ENCODE data around the gene USP28. TPM values are rescaled to one million over a fixed set of nuclear protein-coding genes. Genes with fewer than 3 reads are reported as not detected.
"Not testable (repeated sequence)": the region's sequence is repeated elsewhere in the genome, so short reads cannot be mapped to it uniquely, and the experiment has no call there.

USP28 gene
- total RNA-seq, 1 donor from 2014 or later = 44.1 TPM

DNA sequence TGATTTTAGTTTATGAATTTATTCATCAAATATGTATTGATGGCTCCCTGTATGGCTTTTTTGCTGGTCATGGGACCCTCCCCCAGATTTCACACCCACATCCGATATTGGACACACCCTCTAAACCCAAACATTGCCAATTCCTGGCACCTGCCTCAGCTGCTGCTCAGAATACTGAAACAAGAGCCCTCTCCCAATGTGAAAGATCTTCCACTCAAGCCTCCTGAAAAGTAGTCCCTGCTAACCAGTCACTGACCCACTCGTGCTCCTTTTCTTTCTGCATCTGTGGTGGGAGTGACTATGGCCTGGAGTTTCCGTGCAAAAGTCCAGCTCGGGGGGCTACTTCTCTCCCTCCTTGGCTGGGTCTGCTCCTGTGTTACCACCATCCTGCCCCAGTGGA is 95.9 kb downstream of the USP28 start, which contains the start of gene CLDN25:
TSS of gene CLDN25 (plus strand) at position 301 of the 400 bp plus-strand sequence. CDS start at position 301, 0 bp downstream.
- intact Hi-C loops (cut with micrococcal nuclease) = loop anchor here (10.0 kb wide), 1 partner anchor 1495 kb away; no protein-coding TSS in a partner anchor

- intact Hi-C loops (cut with micrococcal nuclease) = loop anchor here (10.0 kb wide), 1 partner anchor 1494 kb away; no protein-coding TSS in a partner anchor
Measured at GRCh38 chr11:113778111-113778910, 97.1 kb downstream of the USP28 start.

DNA sequence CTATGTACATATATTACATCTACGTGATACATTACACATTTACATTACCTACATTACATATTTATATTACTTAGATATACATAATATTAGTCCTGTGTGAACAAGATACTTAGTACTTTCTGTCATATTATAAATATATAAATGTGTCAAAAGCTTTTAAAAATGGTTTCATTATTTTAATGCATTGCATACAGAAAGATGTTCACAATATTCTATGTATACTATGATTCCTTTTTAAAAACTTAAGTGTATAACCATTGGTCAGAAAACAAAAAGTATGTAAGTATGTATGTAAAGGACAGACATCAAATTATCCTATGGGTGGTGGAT is 101.2 kb downstream of the USP28 start:
- intact Hi-C loops (cut with micrococcal nuclease) = loop anchor here (2.0 to 10.0 kb wide), 2 partner anchors 469 to 1489 kb away; no protein-coding TSS in a partner anchor

GRCh38 chr11:113773416-113774173 is 101.8 kb downstream of the USP28 start, which contains the start of gene ZW10:
Gene ZW10 (minus strand): TSS chr11:113773692. CDS start chr11:113773666, 26 bp downstream.
- intact Hi-C loops (cut with micrococcal nuclease) = loop anchor here (1.0 to 10.0 kb wide), 6 partner anchors 101 to 1489 kb away; partner anchors contain the start of genes C11orf71, RBM7, TTC12 and USP28

GRCh38 chr11:113773092-113773415 is 102.3 kb downstream of the USP28 start:
- intact Hi-C loops (cut with micrococcal nuclease) = loop anchor here (1.0 to 10.0 kb wide), 5 partner anchors 102 to 1488 kb away; partner anchors contain the start of genes C11orf71, RBM7, TTC12 and USP28

DNA sequence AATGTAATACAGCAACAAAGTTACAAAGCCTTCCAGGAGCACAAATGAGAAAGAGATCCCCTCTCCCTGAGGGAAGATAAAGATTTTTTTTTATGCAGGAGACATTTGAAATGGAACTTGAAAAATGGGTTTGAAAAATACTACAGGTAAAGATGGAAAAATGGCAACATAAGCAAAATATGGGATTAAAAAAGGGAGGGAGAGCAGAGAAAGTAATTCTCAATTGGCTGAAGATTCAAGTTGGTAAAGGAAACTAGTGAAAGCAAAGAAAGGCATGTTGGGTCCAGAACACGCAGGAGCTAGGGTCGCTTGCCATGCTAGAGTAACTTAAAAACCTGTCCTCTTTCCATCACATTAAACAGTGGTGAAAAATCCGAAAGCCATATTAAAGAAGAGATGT is 103.4 kb downstream of the USP28 start:
- intact Hi-C loops (cut with micrococcal nuclease) = loop anchor here (2.0 to 10.0 kb wide), 3 partner anchors 103 to 1487 kb away; partner anchors contain the start of genes C11orf71, RBM7 and USP28

DNA sequence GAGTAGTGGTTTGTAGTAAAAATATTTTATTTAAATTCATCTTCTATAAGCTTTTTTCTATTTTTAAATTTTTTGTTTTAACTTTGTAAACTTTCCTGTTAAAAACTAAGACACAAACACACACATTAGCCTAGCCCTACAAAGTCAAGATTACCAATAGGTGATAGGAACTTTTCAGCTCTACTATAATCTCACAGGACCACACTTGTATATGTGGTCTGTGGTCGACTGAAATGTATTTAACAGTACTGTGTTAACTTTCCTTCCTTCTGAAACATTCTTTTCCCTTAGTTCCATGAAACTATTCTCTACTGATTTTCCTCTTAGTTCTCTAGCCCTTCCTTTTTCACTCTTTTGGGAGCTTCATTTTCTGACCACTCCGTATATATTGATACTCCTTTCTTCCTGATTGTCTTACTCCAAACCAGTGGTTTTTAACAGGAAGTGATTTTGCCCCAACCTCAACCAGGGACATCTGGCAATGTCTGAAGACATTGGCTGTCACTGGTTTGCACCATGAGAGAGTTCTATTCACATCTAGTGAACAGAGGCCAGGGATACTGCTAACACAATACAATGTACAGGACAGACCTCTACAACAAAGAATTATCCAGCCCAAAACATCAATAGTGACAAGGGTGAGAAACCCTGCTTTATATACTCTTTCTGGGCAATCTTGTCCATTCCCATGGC is 110.7 kb downstream of the USP28 start:
- intact Hi-C loops (cut with micrococcal nuclease) = no loop called here

DNA sequence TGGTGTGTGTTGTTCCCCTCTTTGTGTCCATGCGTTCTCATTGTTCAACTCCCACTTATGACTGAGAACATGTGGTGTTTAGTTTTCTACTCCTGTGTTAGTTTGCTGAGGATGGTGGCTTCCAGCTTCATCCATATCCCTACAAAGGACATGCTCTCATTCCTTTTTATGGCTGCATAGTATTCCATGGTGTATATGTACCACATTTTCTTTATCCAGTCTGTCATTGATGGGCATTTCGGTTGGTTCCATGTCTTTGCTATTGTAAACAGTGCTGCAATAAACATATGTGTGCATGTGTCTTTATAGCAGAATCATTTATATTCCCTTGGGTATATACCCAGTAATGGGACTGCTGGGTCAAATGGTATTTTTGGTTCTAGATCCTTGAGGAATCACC is 112.3 kb downstream of the USP28 start:
- intact Hi-C loops (cut with micrococcal nuclease) = not testable (repeated sequence)

GRCh38 chr11:113760241-113760640 is 115.1 kb downstream of the USP28 start:
- intact Hi-C loops (cut with micrococcal nuclease) = no loop called here

DNA sequence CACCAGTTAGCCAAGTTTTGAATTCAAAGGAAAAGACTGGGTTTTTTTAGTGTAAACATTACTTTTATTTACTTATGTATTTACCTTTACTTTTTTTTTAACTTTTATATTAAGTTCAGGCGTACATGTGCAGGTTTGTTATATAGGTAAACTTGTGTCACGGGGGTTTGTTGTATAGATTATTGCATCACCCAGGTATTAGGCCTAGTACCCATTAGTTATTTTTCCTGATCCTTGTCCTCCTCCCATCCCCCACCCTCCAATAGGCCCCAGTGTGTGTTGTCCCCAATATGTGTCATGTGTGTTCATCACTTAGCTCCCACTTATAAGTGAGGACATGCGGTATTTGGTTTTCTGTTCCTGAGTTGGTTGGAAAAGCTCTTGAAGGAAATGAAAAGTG is 122.4 kb downstream of the USP28 start:
- intact Hi-C loops (cut with micrococcal nuclease) = no loop called here

Other genes with a start within 250 kb of the USP28 start
- gene TMPRSS5, start 169.3 kb downstream of the USP28 start, total RNA-seq = 0.48 and 0.66 TPM in 2 replicates
- 21.0 and 23.3 TPM in 2 replicates for gene ZW10, start 101.9 kb downstream of the USP28 start, total RNA-seq
- not detected in 2 replicates for gene CLDN25, start 95.8 kb downstream of the USP28 start, total RNA-seq
- gene HTR3B, start 29.2 kb upstream of the USP28 start, total RNA-seq = not detected in 2 replicates
- not detected in 2 replicates for gene HTR3A, start 99.5 kb upstream of the USP28 start, total RNA-seq
- gene ZBTB16, start 184.1 kb upstream of the USP28 start, total RNA-seq = 11.9 and 13.7 TPM in 2 replicates